Measurements from ENCODE around the gene TAF1C.
"Not testable (repeated sequence)": the region's sequence is repeated elsewhere in the genome, so short reads cannot be mapped to it uniquely, and the experiment has no call there.

TAF1C gene

DNA sequence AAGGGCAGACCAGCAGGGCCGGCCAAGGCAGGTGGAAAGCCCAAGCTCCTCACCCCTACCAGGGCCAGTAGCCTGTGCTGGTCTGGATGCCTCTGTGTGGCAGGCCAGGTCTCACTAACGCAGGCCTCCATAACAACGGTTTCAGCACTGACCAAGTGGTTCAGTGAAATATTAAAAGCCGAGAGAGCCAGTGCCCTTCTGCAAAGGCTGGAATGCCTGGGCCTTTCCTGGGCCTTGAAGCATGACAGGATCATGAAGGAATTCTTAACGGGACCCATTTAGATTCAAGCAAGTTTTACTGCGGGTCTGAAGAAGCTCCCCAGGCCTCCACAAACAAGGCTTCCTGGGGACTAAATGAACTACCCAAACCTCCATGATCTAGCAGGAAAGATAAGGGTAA, 20.4 kb upstream of the TAF1C start:
- no peak for DNase-seq

DNA sequence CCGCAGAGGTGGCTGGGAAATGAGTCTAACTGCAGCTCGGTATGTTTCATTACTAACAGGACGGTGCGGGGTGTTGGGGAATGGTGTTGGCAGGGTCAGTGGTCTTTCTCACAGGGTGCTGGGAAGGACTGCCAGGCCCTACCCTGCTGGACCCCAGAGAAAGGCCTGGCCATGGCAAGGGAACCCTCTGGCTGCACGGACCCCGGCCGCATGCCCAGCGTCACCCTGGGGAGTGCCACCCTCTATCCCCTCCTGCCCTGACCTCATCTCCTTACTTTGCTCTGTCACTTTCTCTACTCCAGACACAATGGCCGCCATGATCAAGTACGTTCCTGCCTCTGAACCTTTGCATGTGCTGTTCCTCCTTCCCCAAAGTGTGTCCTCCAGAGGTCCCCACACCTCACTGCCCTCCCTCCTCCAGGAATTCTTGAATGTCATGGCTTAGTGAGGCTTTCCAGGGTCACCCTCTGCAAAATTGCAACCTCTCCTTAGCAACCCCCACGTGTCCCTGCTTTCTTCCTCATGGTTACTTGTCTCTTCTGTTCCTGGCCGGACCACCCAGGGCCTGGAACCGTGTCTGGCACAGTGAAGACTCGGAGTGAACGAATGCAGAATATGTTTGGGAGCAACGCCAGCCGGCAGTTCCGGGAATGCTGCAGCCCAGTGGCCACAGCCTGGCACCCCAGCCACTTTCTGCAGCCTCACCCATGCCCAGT, 19.3 kb upstream of the TAF1C start:
- no peak for DNase-seq

DNA sequence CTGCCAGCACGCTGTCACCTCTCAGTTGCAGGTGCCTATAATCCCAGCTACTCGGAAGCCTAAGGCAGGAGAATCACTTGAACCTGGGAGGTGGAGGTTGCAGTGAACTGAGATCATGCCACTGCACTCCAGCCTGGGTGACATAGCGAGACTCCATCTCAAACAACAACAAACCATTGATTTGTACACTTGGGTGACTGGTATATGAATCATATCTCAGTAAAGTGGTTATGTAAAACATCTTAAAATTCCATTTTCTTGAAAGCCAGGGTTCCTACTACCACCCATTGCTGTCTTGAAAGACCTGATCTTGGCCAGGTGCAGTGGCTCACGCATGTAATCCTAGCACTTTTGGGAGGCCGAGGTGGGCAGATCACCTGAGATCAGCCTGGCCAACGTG, 18.3 kb upstream of the TAF1C start:
- not testable (repeated sequence) for DNase-seq

DNA sequence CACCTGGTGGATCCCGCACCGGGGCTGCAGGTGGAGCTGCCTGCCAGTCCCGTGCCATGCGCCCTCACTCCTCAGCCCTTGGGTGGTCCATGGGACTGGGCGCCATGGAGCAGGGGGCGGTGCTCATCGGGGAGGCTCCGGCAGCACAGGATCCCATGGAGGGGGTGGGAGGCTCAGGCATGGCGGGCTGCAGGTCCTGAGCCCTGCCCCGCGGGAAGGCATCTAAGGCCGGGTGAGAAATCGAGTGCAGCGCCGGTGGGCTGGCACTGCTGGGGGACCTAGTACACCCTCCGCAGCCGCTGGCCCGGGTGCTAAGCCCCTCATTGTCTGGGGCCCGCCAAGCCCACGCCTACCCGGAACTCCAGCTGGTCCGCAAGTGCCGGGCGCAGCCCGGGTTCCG, 17.7 kb upstream of the TAF1C start:
- not testable (repeated sequence) for DNase-seq

DNA sequence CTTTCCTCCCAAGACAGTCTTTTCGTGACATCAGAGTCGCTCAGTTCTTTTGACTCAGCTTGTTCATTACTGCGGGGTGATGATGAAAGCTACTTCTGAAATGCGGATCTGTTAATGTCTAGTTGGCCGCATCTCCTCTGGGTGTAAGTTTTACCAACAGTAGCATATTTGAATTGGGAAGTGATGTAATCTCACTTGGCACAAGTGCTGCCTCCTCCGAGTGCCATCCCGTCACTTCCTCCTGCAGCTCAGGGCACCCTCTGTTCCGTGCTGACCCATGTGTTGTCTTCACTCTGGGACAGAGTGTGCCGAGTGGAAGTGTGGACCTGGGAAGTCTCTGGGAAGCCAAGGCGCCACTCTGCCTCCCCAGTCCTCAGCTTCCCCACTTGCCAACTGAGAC, 13.0 kb upstream of the TAF1C start:
- DNase-seq: no peak

DNA sequence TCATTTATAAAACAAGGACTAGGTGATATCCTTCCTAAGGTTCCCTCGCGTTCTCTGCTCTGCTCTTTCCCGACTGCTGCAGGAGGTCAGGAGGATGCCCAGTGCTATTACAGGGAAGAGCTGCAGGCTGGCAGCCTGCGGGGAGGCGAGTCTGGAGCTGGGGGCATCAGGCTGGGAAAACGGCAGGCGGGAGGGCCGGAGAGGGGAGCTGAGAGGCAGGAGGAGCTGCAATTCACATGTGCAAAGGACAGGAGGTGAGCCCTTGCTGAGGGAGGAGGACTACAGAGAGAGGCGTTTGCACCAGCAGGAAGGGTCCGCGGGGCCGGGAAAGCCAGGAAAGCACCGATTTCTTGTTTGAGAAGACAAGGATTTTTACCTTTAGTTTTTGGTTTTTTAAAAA, 12.2 kb upstream of the TAF1C start:
- DNase-seq: no peak

DNA sequence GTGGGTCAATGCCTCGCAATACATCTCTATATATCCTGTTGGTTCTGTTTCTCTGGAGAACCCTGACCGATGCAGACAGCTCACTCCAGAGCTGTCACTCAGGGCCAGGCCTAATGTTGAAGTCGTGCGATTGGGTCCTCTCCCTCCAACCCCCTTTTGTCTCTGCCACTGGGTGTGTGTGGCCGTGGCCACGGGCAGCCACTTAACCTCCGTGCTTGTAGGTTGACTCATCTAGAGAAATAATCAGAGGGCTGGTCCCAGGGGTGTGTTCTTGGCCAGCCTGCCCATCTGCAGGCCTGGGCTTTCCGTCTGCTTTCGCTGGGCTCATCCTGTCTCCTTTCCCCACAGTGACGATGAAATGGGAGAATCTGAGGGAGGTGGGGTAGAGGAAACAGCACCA, 11.5 kb upstream of the TAF1C start:
- peak; percentile 21 for DNase-seq

DNA sequence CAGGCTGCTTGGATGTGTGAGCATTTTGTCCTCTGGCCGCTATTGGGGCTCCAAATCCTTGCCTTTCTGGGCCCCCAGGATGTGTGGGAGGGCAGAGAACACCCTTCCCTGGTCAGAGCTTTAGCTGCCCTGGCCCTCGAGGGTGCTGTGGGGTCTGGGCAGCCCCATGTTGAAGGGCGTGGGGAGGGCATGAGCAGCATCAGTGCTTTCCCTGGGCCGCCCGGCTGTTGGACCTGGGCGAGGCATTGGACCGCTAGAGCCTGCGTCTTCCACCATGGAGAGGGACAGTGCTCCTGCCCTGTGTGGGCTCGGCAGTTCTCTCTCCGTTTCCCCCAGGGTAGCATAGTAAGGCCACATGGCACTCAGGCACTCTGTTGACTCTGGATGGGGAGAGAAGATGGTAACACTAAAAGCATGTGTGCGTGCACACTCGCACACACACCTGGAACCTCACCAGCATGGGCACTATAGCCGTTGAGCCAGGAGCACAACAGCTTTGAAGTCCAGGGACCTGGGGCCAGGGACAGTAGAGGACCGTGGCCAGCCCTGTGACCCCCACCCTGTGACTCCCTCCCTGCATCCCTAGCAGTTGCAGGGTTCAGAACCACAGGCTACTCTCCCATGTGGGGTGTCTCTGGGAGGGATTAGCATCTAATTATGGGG, 10.7 kb upstream of the TAF1C start:
- DNase-seq: no peak

DNA sequence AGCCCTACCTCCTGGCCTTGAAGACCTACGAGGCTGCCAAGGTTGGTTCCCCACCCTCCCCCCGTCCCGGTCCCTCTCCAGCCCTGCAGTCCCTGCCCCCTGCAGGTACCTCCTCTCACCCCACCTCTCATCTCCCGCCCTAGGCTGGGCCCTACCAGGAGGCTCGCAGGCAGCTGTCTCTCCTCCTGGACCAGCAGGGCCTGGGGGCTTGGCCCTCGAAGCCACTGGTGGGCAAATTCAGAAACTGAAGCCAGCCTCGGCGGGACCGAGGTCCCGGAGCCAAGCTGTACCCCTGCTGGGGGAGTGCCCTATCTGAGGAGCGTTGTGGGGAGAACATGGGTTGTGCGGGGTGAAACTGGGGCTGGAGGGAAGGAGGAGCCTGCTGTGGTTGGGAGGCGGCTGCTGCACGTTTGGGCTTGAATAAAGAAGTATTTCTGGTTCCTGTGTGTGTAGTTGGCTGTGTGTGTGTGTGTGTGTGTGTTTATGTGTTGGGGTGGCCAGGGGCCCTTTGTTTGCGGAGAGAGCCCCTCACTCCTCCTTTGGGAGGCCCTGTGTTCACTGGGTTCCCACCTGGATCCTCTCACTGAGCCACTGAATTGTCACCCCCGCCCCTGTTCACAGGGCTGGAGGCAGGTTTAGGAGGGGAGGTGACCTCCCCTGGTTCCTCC, 10.0 kb upstream of the TAF1C start:
- DNase-seq: no peak

DNA sequence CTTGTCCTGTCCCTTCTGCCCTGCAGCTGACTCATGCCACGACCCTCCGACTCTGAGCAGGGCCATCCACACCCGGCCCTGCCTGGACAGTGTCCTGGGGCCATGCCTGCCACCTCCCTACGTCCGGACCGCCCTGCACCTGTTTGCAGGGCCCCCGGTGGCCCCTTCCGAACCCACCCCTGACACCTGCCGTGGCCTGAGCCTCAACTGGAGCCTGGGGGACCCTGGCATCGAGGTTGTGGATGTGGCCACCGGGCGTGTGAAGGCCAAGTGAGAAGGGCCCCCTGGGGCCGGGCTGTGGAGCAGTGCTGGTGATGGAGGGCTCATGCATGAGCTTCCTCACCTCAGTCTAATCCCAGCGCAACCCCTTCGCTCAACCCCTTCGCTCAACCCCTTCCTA, 9.2 kb upstream of the TAF1C start:
- no peak for DNase-seq

DNA sequence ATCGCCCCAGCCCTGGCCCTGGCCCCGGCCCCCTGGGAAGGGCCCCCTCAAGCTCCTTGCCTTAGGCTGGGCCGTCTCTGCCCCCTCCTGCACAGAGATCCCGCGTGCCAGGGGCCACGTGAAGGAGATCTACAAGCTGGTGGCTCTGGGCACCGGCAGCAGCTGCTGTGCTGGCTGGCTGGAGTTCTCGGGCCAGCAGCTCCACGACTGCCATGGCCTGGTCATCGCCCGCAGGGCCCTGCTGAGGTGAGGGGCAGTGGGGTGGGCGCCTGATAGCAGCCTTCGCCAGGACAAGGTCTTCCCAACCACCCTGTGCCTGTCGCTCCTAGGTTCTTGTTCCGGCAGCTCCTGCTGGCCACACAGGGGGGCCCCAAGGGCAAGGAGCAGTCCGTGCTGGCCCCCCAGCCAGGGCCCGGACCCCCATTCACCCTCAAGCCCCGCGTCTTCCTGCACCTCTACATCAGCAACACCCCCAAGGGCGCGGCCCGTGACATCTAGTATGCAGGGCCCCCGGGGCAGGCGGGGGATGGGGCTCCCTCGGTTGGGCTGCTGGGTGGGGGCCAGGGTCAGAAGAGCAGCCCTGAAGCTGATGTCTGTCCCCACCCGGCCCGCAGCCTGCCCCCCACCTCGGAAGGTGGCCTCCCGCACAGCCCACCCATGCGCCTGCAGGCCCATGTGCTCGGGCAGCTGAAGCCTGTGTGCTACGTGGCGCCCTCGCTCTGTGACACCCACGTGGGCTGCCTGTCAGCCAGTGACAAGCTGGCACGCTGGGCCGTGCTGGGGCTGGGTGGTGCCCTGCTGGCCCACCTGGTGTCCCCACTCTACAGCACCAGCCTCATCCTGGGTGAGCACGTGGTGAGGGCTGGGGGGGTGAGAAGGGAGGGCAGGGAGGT, 8.6 kb upstream of the TAF1C start:
- no peak for DNase-seq

DNA sequence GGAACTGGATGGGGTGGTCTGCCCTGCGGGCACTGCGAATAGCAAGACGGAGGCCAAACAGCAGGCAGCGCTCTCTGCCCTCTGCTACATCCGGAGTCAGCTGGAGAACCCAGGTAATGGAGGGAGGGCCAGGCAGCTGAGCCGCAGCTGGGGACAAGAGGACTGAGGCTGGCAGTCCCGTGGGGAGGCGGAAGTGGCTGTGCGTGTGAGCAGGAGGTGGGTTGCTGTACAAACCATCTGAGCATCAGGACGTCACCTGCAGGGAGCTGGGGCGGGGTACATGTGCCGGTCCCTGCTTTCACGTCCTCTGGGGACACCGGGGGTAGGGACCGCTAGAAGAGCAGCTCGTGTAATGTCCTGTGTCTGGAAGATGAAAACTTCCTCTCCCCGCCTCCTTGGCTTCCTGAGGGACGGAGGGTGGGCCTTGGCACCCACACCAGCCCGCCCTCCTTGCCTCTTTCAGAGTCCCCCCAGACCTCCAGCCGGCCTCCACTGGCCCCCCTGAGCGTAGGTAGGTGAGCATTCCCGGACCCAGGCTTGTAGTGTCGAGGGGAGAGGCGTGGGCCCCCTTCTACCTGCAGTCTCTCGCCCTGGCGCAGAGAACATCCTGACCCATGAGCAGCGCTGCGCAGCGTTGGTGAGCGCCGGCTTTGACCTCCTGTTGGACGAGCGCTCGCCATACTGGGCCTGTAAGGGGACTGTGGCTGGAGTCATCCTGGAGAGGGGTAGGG, 7.8 kb upstream of the TAF1C start:
- no peak for DNase-seq

DNA sequence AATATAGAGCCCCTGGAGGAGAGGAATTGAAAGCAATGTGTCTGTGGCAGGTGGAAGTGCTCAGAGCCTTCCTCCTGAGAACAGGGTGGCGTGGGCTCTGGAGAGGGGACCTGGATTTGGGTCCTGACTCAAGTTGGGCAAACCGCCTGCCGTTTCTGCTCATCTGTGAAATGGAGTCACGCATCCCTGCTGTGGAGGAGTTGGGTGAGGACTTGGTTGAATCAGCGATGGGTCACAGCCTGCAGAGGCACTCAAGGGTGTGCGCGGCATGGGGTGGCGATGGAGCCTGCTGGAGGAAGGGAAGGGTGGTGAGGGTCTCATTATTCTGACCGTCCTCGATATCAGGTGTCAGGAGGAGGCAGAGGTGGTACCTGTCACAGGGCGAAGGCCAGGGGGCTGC, 7.2 kb upstream of the TAF1C start:
- no peak for DNase-seq

DNA sequence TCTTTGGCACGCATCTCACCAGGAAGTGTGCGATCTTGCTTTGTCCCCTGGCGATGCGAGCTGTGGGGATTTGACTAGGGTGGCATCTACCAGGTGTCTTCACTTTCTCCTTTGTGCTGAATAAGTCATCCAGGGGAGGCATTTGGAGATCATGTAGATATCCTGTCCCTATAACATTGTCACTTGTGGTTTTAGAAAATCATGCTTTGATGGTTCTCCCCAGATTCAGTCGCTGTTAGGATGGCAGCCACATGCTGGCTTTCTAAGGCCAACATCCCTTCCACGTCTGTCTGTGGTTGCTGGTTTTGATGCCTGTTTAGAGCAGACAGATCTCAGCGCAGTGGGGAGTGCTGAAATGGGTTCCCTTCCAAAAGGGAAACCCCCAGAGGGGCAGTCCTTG, 6.6 kb upstream of the TAF1C start:
- DNase-seq: no peak

DNA sequence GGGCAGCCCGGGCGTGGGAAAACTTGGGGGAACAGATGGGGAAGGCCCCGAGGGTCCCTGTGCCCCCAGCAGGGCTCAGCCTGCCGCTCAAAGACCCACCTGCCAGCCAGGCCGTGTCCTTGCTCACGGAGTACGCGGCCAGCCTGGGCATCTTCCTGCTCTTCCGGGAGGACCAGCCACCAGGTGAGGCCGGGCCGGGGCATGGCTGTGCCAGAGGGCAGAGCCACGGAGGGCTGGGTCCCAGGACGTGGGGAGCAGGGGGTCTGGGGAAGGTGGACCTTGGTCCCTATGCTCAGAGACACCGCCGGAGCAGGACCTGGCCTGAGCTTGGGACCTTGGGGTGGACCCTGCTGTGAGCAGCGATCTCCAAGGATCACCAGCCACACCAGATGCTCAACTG, 4.6 kb upstream of the TAF1C start:
- no peak for DNase-seq

DNA sequence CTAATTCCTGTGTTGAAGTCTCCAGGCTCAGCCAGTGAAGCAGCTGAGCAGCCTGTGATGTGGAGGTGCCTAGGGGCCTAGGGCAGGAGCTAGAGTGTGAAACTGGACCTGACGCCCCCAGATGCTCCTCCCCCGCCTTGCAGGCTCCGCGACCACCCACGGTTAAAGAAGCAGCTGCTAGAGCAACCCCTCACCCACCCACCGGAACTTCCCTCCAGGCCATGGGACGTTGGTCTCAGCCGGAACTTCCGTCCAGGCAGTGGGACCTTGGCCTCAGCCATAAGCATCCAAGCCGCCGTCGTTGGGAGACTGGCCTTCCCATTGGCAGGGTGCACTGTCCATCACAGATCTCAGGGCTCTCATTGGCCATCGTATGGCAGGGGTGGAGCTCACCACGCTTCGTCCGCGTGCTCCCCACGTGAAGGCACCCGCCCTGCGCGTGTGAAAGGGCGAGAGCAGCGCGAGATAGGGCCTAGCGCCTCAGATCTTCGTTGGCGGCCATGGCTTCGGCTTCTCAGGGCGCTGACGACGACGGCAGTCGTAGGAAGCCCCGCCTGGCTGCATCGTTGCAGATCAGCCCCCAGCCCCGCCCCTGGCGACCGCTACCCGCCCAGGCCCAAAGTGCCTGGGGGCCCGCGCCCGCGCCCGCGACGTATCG, 4.0 kb upstream of the TAF1C start, which contains the start of gene ADAD2:
ADAD2 (plus strand) TSS at position 427 of the 658 bp plus-strand sequence; CDS start at position 501, 74 bp downstream.
- DNase-seq: no peak

DNA sequence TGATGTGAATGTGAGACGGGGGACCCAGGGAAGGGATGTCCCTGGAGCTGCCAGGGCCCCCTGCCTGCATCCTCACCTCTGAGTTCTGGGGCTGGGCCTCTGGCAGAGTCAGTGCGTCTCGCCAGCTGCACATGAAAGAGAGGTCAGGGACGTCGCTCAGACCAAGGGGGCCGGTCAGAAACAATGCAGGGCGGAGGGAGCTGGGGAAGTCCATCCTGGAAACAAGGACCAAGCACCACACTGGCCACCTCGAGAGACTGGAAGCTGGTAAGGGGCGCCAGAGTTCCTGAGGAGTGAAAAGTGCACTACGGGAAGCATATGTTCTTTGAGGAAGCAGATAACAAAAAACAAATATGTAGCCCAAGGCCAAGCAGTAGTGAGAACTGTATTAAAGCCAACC, 2.1 kb downstream of the TAF1C start:
- DNase-seq: no peak

DNA sequence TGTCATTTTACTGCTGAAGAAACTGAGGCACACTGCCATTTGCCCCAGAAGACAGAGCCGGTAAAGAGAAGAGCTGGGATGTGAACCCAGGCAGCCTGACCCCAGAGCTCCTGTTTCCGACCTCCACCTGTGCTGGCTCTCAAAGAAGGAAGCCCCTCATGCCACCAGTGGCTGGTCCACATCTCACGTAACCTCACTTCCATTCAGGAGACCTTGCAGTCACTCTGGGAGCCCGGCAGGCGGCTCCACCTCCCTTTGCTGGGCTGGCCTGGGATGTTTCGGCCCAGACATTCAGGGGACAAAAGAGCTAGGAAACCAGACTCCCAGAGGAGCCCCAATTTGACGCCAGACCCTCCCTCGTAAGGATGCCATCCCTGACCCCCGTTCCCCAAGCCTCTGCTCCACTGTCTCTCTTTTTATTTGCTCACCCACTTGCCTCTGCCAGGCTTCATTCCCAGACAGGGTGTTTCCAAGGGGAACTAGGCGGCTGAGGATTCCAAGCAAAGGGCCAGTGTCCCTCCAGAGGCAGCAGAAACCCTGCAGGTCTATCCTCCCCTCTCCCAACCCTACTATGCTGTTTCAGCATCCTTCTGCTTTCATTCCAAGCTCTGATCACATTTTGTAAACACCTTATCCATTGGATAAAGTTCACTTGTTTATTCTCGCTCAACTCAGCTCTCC, 2.8 kb downstream of the TAF1C start:
- no peak for DNase-seq

DNA sequence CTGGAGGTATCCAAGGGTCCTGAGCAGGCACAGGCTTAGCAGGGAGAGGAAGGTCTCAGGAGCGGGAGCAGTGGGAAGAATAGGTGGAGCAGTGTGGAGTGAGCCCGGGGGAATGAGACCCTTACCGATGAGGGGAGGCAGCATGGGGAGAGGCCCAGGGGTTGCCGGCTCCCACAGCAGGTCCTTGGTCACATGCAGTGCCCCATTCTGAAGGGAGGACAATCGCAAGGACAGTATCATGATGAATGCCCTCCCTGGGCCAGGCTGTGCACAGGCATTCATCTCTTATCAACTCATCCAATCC, 3.3 kb downstream of the TAF1C start:
- no peak for DNase-seq

DNA sequence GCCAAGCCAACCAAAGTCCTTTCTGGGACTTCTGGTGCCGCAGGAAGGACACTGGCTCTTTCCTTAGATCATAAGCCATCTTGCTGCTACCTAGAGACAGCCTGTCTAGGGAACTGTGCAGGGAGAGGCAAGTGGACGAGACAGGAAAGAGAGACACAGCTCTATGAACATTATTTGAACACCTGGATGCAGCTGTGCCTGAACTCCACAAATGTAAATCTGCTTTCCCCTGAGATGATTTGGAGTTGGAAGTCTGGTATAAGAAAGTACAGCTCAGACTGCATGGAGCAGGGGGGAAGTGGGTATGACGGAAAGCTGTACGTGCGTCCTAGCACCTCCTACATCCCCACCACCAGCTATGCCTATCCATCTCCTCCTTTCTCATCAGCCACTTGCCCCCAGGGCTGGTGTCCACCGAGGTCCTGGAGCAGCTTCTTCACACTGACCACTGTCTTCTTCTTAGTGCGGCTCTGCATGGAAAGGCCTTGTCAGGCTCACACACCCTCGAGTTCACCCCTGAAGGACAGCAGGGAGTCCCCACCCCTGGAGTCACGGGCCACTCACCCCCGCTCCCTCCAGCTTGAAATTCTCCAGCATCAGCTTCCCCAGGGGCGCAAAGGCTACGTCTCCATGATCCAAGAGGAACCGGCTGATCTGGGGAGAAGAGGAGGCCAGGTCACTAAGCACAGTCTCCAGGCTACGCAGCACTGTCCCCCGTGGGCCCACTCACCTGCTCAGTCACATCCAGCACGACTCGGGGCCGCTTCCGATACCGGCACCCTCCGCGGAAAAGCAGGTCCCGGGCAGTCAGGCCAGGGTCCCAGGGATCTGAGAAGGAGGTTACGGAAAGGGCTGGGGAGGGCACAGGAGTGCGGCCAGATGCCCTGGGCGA, 3.9 kb downstream of the TAF1C start:
- DNase-seq: no peak

All from GOT3 (cell line).